IPS-20b (cell line): Measurements from ENCODE around the gene SHC4.

ENCODE experiments used
- H3K27ac ChIP-seq: one replicate; pipeline ENCODE4 v1.5.1; 2013; ENCODE audit warnings: low read length
- H3K27me3 ChIP-seq: 2 replicates; pipeline ENCODE4 v1.6.1; 2013; ENCODE audit warnings: mild to moderate bottlenecking, low read length, inconsistent platforms; ENCODE audit not compliant: insufficient read depth
- H3K36me3 ChIP-seq: 2 replicates; pipeline ENCODE4 v1.6.1; 2013; ENCODE audit warnings: low read depth, mild to moderate bottlenecking, inconsistent platforms, low read length, moderate library complexity; ENCODE audit not compliant: insufficient read depth
- H3K4me1 ChIP-seq: 2 replicates; pipeline ENCODE4 v1.6.1; 2013; ENCODE audit warnings: mild to moderate bottlenecking, control low read depth, inconsistent platforms, low read length, moderate library complexity; ENCODE audit not compliant: insufficient read depth
- H3K4me3 ChIP-seq: 2 replicates; pipeline ENCODE4 v1.5.1; 2013; ENCODE audit warnings: mild to moderate bottlenecking, low read length, inconsistent platforms
- H3K9ac ChIP-seq: 2 replicates; pipeline ENCODE4 v1.6.1; 2013; ENCODE audit warnings: low read depth, mild to moderate bottlenecking, inconsistent platforms, low read length, moderate library complexity
- H3K9me3 ChIP-seq: 2 replicates; pipeline ENCODE4 v1.6.1; 2013; ENCODE audit warnings: mild to moderate bottlenecking, low read depth, low read length, inconsistent platforms; ENCODE audit not compliant: insufficient read depth

The SHC4 gene

DNA sequence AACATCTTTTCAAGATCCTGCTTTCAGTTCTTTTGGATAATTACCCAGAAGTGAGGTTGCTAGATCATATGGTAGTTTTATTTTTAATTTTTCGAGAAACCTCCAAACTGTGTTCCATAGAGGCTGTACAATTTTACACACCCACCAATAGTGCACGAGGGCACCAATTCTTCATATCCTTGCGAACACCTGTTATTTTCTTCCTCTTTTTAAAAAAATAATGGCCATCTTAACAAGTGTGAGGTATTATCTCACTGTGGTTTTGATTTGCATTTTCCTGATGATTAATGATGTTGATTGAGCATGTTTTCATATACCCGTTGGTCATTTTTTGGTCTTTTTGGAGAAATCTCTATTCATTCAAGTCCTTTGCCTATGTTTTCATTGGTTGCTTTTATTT is 135.2 kb downstream of the SHC4 start:
- peaks cover 4% of the 10 kb centered on the region; the same call in 1 of the 2 replicates for H3K4me1 ChIP-seq
- no peaks in the 10 kb centered on the region for H3K9me3 ChIP-seq
- no peak overlapping the region for H3K27ac ChIP-seq
- no peak overlapping the region for H3K4me3 ChIP-seq
- no peak overlapping the region for H3K9ac ChIP-seq
- H3K36me3 ChIP-seq: no peaks in the 10 kb centered on the region
- H3K27me3 ChIP-seq: no peaks in the 10 kb centered on the region

DNA sequence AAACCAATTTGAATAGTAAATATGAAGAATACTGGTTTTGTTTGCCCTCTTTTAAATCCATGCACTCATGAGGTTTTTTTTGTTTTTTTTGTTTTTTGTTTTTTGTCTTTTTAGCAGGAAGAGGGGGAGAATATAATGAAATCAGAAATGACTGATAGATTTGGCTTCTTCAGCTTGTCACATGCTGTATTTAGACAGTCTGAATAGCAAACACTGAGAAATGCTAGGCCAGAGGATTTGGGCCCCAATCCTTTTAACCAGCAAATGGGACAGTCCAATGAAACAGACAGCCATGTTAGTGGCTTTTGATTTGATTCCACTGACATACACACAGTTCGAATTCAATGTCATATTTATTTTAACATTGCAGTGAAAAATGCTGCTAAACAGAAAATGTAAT is 138.6 kb downstream of the SHC4 start:
- no peaks in the 10 kb centered on the region for H3K9me3 ChIP-seq
- H3K4me3 ChIP-seq: no peak overlapping the region
- no peaks in the 10 kb centered on the region for H3K36me3 ChIP-seq
- H3K4me1 ChIP-seq: peaks cover 4% of the 10 kb centered on the region; the same call in 1 of the 2 replicates
- no peaks in the 10 kb centered on the region for H3K27me3 ChIP-seq
- no peak overlapping the region for H3K27ac ChIP-seq
- H3K9ac ChIP-seq: no peak overlapping the region

DNA sequence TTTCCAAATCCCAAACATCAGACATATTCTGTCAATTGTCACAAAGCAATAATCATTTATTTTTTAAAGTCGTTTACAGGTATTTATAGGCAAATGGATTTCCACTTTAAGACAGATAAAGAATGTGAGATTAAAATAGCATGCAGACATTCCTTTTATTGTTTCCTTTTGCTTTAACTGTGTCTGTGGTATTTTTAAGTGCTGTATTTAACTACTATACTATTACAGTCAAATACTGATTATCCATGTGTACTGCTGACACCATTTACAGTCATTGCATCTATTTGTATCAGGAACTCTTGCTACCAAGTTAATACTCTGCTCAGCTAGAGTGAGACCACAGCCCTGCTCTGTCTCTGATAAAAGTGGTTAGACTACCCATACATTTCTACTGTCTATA is 140.0 kb downstream of the SHC4 start:
- Histone ChIP-seq H3K9me3 (no peaks in the 10 kb centered on the region), H3K27me3 (no peaks in the 10 kb centered on the region), H3K9ac (peak overlapping the region; percentile 18; the same call in 1 of the 2 replicates), H3K4me3 (no peak overlapping the region), H3K27ac (no peak overlapping the region), H3K4me1 (peaks cover 4% of the 10 kb centered on the region; the same call in 1 of the 2 replicates), H3K36me3 (no peaks in the 10 kb centered on the region)

DNA sequence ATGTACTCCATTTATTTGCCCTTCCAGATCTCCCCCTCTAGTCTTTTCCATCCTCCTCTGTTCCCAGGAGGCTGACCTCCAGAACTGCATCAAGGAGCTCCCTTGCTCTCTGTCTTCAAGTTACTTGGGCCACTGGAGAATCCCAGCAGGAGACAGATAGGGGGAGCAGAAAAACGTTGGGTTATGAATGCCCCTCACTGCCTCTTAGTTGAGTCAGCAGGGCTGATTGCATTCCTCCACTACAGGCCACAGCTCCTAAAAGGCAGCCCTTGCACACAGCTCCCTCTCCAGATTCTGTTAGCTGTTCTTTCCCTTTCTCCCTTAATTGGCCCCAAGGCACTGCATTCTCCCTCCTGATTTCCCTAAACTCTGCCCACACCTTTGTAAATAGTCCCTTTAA is 140.5 kb downstream of the SHC4 start:
- H3K36me3 ChIP-seq: no peaks in the 10 kb centered on the region
- H3K9ac ChIP-seq: peak overlapping the region; percentile 18; the same call in 1 of the 2 replicates
- H3K9me3 ChIP-seq: no peaks in the 10 kb centered on the region
- H3K27me3 ChIP-seq: no peaks in the 10 kb centered on the region
- no peak overlapping the region for H3K27ac ChIP-seq
- H3K4me3 ChIP-seq: no peak overlapping the region
- H3K4me1 ChIP-seq: peaks cover 4% of the 10 kb centered on the region; the same call in 1 of the 2 replicates

DNA sequence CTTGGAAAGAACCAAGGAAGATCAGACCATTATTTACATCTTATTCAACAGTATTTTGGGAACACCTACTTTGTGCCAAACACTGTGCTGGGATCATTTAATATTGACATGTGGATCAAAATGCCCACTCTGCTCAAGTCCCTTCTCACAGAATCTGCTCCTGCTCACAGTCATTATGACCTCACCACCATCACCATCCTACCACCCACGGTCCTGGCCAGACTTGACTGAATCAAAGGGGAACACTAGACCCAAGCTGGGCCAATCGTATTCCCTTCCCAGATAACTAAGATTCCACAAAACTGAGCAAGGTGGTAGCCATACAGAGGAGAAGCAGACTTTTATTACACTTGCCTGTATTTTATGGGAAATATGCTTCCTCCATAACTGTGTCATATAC is 149.4 kb downstream of the SHC4 start:
- Histone ChIP-seq H3K4me1 (peaks cover 6% of the 10 kb centered on the region), H3K9ac (no peak overlapping the region), H3K27me3 (0 out of 2 replicates have a peak, but pooled peaks cover 5% of the 10 kb centered on the region), H3K36me3 (no peaks in the 10 kb centered on the region), H3K27ac (no peak overlapping the region), H3K4me3 (no peak overlapping the region), H3K9me3 (no peaks in the 10 kb centered on the region)

DNA sequence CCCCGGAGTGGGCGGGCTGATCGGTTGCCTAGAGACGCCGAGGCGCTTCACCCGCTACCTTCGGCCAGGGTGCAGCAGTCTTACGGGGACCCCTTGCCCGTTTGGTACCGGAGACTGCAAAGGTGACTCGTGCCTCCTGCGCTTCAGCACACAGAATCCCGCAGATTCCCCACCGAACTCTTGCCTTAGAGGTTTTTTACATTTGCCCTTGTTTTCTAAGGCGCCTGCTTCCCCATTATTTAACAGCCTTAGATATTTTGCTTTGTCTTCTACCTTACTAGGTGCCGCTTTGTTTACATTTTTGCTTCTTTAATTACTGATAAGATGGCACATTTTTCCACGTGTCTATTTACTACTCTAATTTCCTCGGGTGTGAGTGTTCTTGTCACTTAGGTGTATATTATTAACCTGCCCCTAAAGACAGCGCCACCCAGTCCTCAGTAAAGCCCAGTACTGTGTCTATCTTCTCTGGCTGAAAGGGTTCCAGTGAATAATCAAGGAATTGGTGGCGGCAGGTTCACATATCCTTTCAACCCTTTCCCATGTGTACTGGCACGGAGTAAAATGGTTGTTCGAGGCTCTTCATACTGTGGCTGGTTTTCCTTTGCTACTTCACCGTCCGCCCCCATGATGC is 152.3 kb downstream of the SHC4 start:
- Histone ChIP-seq H3K4me3 (peak overlapping the region; percentile 94), H3K36me3 (no peaks in the 10 kb centered on the region), H3K27ac (no peak overlapping the region), H3K9me3 (no peaks in the 10 kb centered on the region), H3K4me1 (peaks cover 11% of the 10 kb centered on the region), H3K9ac (peak overlapping the region; percentile 74; the same call in 1 of the 2 replicates), H3K27me3 (0 out of 2 replicates have a peak, but pooled peaks cover 5% of the 10 kb centered on the region)

DNA sequence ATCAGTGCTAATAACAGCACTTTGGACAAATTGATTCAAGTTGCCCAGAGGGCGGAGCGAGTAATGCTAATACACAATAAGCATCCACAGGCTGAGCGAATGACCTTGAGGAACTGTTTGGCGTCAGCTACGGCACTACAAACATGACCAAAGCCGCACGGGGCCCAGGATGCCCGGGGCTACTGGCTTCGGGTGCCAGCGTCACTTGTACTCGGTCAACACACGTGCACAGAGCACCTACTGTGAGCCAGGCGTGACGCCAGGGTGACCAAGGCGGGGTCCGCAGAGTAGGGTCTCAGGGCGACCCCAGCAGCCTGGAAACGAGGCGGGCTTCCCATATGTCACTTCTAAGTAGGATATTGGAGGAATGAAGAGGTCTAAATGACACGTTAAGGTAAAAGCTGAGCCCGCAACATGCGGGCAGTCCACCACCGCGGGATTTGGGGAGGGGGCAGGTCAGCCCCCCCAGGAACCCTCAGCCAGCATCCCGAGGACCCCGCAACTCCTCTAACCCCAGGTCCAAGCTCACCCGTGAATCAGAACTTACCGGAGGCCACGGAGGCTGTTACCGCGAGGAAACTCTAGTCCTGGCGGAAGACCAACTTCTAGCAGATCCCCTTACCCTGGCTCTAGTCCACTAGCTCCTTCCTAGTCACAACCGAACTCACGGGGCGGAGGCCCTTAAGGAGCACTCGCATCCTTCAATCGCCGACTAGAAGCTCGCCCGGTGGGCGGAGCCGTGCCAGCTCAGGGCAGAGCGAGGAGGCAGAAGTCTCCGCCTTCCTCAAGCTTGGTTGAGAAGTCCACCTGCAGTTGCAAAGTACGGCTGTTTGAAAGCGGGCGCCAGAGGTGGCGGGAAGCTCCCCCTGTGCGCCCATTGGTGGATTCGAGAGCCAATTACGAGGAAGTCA is 153.1 kb downstream of the SHC4 start, which contains the start of gene CEP152:
CEP152 (minus strand) TSS at position 656 of the 911 bp plus-strand sequence. CDS start 5,420 bp downstream, outside the sequence.
- peak within 1 kb of the TSS; percentile 54 for H3K27ac ChIP-seq
- peaks cover 16% of the 10 kb centered on the region for H3K4me1 ChIP-seq
- no peaks in the 10 kb centered on the region for H3K9me3 ChIP-seq
- H3K9ac ChIP-seq: peak within 1 kb of the TSS; percentile 96
- 0 out of 2 replicates have a peak, but pooled peaks cover 5% of the 10 kb centered on the region for H3K27me3 ChIP-seq
- H3K36me3 ChIP-seq: no peaks in the 10 kb centered on the region
- peak within 1 kb of the TSS; percentile 94 for H3K4me3 ChIP-seq

DNA sequence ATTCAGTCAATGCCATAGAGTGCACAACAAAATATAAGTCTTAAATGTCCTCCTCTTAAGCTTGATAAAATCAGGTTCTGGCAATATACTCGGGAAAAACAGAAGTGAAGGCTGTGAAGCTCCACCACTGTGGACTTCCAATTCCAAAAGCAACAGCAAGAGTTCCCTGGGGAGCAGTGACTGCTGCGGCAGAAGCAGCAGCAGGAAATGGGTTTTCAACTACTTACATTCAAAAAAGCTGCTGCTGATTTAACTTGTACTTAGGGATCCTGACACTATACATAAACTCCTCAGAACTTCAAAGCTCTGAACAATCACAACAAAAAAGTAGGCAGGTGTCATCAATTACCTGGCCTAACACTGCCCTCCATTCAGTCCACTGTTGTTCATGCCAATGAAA is 157.6 kb downstream of the SHC4 start:
- Histone ChIP-seq H3K4me3 (no peak overlapping the region), H3K36me3 (peaks cover 23% of the 10 kb centered on the region), H3K9me3 (no peaks in the 10 kb centered on the region), H3K27ac (no peak overlapping the region), H3K27me3 (no peaks in the 10 kb centered on the region), H3K4me1 (peaks cover 22% of the 10 kb centered on the region), H3K9ac (no peak overlapping the region)

DNA sequence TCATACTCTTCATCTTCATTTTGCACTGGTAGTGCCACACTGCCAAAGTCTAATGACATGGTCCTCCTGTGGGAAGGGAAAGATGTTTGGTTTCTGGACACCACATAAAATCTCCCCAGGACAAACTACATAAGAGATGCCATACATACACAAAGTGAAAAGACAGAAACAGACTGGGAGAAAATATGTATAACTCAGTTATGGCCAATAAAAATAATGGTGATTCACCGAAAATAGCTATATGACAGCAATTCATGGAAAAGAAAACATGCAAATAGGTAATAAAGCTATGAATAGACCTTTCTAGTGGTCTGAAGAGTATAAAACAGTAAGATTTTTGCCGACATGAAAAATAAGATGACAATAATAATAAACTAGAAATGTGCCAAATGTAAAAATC is 158.1 kb downstream of the SHC4 start:
- peaks cover 24% of the 10 kb centered on the region for H3K4me1 ChIP-seq
- H3K9me3 ChIP-seq: no peaks in the 10 kb centered on the region
- H3K4me3 ChIP-seq: no peak overlapping the region
- H3K36me3 ChIP-seq: peaks cover 23% of the 10 kb centered on the region
- no peaks in the 10 kb centered on the region for H3K27me3 ChIP-seq
- H3K9ac ChIP-seq: no peak overlapping the region
- no peak overlapping the region for H3K27ac ChIP-seq

DNA sequence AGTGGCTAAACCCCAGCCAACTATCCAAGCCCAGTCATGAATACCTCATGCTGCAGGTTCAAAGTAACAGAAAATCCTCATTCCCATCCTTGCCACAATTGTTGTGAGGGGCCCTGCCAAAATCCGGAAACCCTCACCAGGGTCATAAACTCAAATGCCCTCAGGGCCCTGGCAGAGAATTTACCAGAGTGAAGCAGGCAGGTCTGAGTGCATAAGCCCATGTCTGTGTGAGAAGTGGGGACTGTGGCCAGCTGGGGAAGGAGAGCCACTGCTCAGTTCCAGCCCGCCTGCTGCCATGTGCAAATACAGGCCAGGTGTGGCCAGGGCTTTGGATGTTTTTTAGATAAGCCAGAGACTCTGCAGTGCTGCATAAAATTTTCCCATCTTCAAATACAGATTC is 159.8 kb downstream of the SHC4 start:
- no peak overlapping the region for H3K27ac ChIP-seq
- H3K4me3 ChIP-seq: no peak overlapping the region
- H3K4me1 ChIP-seq: peaks cover 18% of the 10 kb centered on the region; the same call in 1 of the 2 replicates
- peaks cover 23% of the 10 kb centered on the region for H3K36me3 ChIP-seq
- no peaks in the 10 kb centered on the region for H3K9me3 ChIP-seq
- no peak overlapping the region for H3K9ac ChIP-seq
- H3K27me3 ChIP-seq: no peaks in the 10 kb centered on the region

DNA sequence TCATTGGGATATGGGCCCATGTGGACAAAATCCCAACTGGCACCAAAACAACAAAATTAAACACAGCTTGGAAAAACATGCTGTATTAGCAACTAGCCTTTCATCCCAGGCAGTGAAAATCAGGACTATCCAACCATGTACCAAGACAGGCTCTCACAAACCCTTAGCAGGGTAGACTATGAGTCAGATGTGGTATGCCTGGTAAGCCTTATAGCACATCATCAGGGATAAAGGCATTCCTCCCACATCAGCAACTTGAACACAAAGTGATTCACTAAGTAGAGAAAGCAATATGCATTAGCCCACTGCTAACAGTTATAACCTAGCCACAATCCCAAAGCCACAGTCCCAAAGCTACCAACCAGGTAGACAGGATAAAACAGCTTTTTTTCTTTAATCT is 160.9 kb downstream of the SHC4 start:
- H3K27ac ChIP-seq: no peak overlapping the region

More for the DNA sequence above, 160.9 kb downstream of the SHC4 start:
- H3K4me3 ChIP-seq: no peak overlapping the region
- no peaks in the 10 kb centered on the region for H3K9me3 ChIP-seq
- no peaks in the 10 kb centered on the region for H3K27me3 ChIP-seq
- H3K4me1 ChIP-seq: peaks cover 26% of the 10 kb centered on the region; the same call in 1 of the 2 replicates
- H3K36me3 ChIP-seq: peaks cover 23% of the 10 kb centered on the region
- no peak overlapping the region for H3K9ac ChIP-seq
